ENCODE results near the gene CDKN2D. TPM values are rescaled to one million over a fixed set of nuclear protein-coding genes. Genes with fewer than 3 reads are reported as not detected.

CDKN2D gene
- total RNA-seq, 2 experiments from 2014 or later: 22.4 to 26.6 TPM

- peak; percentile 73 for DNase-seq (ENCODE audit: low spot score)
- Histone ChIP-seq H3K4me3 (ENCODE audit: low read depth, low read length, poor library complexity, severe bottlenecking) (peak overlapping the region; percentile 93), H3K36me3 (ENCODE audit: insufficient read depth, low read length) (peaks cover 24% of the 10 kb centered on the region), H3K79me2 (ENCODE audit: insufficient read depth, low read depth, low read length) (peaks cover 64% of the 10 kb centered on the region), H4K20me1 (ENCODE audit: insufficient read depth, low read length) (0 out of 2 replicates have a peak, but pooled peaks cover 3% of the 10 kb centered on the region), H3K27ac (ENCODE audit: low read depth, low read length, poor library complexity, severe bottlenecking) (peak overlapping the region; percentile 93), H3K9me3 (ENCODE audit: low read length) (no peaks in the 10 kb centered on the region), H3K4me2 (ENCODE audit: low read length) (peak overlapping the region; percentile 97), H3K4me1 (ENCODE audit: insufficient read depth, low read length, poor library complexity, severe bottlenecking) (peaks cover 40% of the 10 kb centered on the region), H3K9me2 (ENCODE audit: insufficient read depth, low read length) (no peaks in the 10 kb centered on the region), H2AFZ (ENCODE audit: low read length) (no peak overlapping the region)
- TF ChIP-seq EZH2phosphoT487 (IDR thresholded peaks at IDR 0.05; ENCODE audit: borderline replicate concordance, low read depth, low read length) (no peak), CTCF (conservative IDR thresholded peaks at IDR 0.05; ENCODE audit: low read length) (no peak)
- BruUV-seq (replicated peaks): no TSS peak
- ChIA-PET CTCF (ENCODE audit: unreplicated experiment) (interaction anchor here (1.0 to 1.1 kb wide), 2 partner anchors 23 to 40 kb away, joined by 3 to 5 read pairs; no protein-coding TSS in a partner anchor), POLR2A (interaction anchor here (0.5 to 3.4 kb wide), 6 partner anchors 9 to 60 kb away, joined by 3 to 22 read pairs (median 4); no protein-coding TSS in a partner anchor)
- intact Hi-C loops (cut with micrococcal nuclease; ENCODE audit: unreplicated experiment): loop anchor here (5.0 kb wide), 1 partner anchor 367 kb away; no protein-coding TSS in a partner anchor
Observed at GRCh38 chr19:10604460-10604980, 35.7 kb upstream of the CDKN2D start.

GRCh38 chr19:10603873-10604459 lies 35.2 kb upstream of the CDKN2D start:
- intact Hi-C loops (cut with micrococcal nuclease; ENCODE audit: unreplicated experiment): loop anchor here (2.0 to 5.0 kb wide), 2 partner anchors 23 to 367 kb away; no protein-coding TSS in a partner anchor
- H3K27ac ChIP-seq (ENCODE audit: low read depth, low read length, poor library complexity, severe bottlenecking): peak overlapping the region; percentile 93
- ChIA-PET CTCF (ENCODE audit: unreplicated experiment) (interaction anchor here (1.0 kb wide), 1 partner anchor 22 kb away, joined by 5 read pairs; no protein-coding TSS in a partner anchor), POLR2A (interaction anchor here (0.5 to 3.4 kb wide), 6 partner anchors 9 to 61 kb away, joined by 3 to 22 read pairs (median 4); no protein-coding TSS in a partner anchor)
- H3K4me1 ChIP-seq (ENCODE audit: insufficient read depth, low read length, poor library complexity, severe bottlenecking): peaks cover 44% of the 10 kb centered on the region
- H3K36me3 ChIP-seq (ENCODE audit: insufficient read depth, low read length): peaks cover 19% of the 10 kb centered on the region; the same call in 1 of the 2 replicates
- H2AFZ ChIP-seq (ENCODE audit: low read length): no peak overlapping the region
- 0 out of 2 replicates have a peak, but pooled peaks cover 3% of the 10 kb centered on the region for H4K20me1 ChIP-seq (ENCODE audit: insufficient read depth, low read length)
- no peaks in the 10 kb centered on the region for H3K9me3 ChIP-seq (ENCODE audit: low read length)
- peak overlapping the region; percentile 97 for H3K4me2 ChIP-seq (ENCODE audit: low read length)
- TSS peak; percentile 68 for BruUV-seq (replicated peaks)
- peak overlapping the region; percentile 93 for H3K4me3 ChIP-seq (ENCODE audit: low read depth, low read length, poor library complexity, severe bottlenecking)
- peak; percentile 56 for DNase-seq (ENCODE audit: low spot score)
- TF ChIP-seq EZH2phosphoT487 (IDR thresholded peaks at IDR 0.05; ENCODE audit: borderline replicate concordance, low read depth, low read length): no peak
- TF ChIP-seq CTCF (conservative IDR thresholded peaks at IDR 0.05; ENCODE audit: low read length): no peak
- peaks cover 58% of the 10 kb centered on the region for H3K79me2 ChIP-seq (ENCODE audit: insufficient read depth, low read depth, low read length)
- no peaks in the 10 kb centered on the region for H3K9me2 ChIP-seq (ENCODE audit: insufficient read depth, low read length)
